OCI-LY1 (cell line): ENCODE data around the gene FHIT.

Experiments
- H2AFZ ChIP-seq: fragments of 200-600 bp; sonication (generic), shearing (Covaris generic); 2 replicates; pipeline ENCODE4 v1.6.0; 2014; ENCODE audit warnings: antibody characterized with exemption, mild to moderate bottlenecking, low read length
- H3F3A ChIP-seq: fragments of 200-600 bp; sonication (generic), shearing (Covaris generic); 2 replicates; pipeline ENCODE4 v1.6.0; 2014; ENCODE audit warnings: mild to moderate bottlenecking, antibody characterized with exemption, low read length, moderate library complexity; ENCODE audit not compliant: insufficient read depth
- H3K27ac ChIP-seq: fragments of 200-600 bp; sonication (generic); 2 replicates; pipeline ENCODE4 v1.5.1; 2014; ENCODE audit warnings: low read length, mixed run types, mild to moderate bottlenecking, low read depth; ENCODE audit not compliant: poor library complexity, severe bottlenecking
- H3K27me3 ChIP-seq: fragments of 200-600 bp; sonication (generic); 2 replicates; pipeline ENCODE4 v1.6.0; 2014; ENCODE audit warnings: antibody characterized with exemption, mild to moderate bottlenecking, low read length, moderate library complexity; ENCODE audit not compliant: insufficient read depth
- H3K36me3 ChIP-seq: fragments of 200-600 bp; sonication (generic); 2 replicates; pipeline ENCODE4 v1.6.1; 2014; ENCODE audit warnings: mild to moderate bottlenecking, antibody characterized with exemption, low read length, moderate library complexity, mixed read lengths; ENCODE audit not compliant: insufficient read depth
- H3K4me1 ChIP-seq: fragments of 200-600 bp; sonication (generic); 2 replicates; pipeline ENCODE4 v1.5.1; 2014; ENCODE audit warnings: mild to moderate bottlenecking, low read length, moderate library complexity; ENCODE audit not compliant: insufficient read depth, severe bottlenecking
- H3K4me2 ChIP-seq: fragments of 200-600 bp; sonication (generic), shearing (Covaris generic); 2 replicates; pipeline ENCODE4 v1.6.1; 2014; ENCODE audit warnings: low read length
- H3K4me3 ChIP-seq: fragments of 200-600 bp; sonication (generic); 2 replicates; pipeline ENCODE4 v1.5.1; 2014; ENCODE audit warnings: low read length, low read depth, mild to moderate bottlenecking, mixed read lengths; ENCODE audit not compliant: poor library complexity, severe bottlenecking
- H3K79me2 ChIP-seq: fragments of 200-600 bp; shearing (Covaris generic); 2 replicates; pipeline ENCODE4 v1.6.1; 2016; ENCODE audit warnings: mixed run types, low read length, mixed read lengths; ENCODE audit not compliant: insufficient read depth
- H3K9ac ChIP-seq: fragments of 200-600 bp; sonication (generic), shearing (Covaris generic); 2 replicates; pipeline ENCODE4 v1.6.1; 2014; ENCODE audit warnings: mild to moderate bottlenecking, low read length, mixed read lengths
- H3K9me2 ChIP-seq: fragments of 200-600 bp; sonication (generic), shearing (Covaris generic); 2 replicates; pipeline ENCODE4 v1.6.1; 2014; ENCODE audit warnings: low read depth, mild to moderate bottlenecking, low read length, mixed read lengths
- H3K9me3 ChIP-seq: fragments of 200-600 bp; shearing (Covaris generic); 2 replicates; pipeline ENCODE4 v1.6.1; 2014; ENCODE audit warnings: low read length, mixed read lengths
- H4K20me1 ChIP-seq: fragments of 200-600 bp; sonication (generic), shearing (Covaris generic); 2 replicates; pipeline ENCODE4 v1.6.0; 2016; ENCODE audit warnings: mild to moderate bottlenecking, low read length; ENCODE audit not compliant: insufficient read depth
- EZH2 ChIP-seq: fragments of 200-600 bp; sonication (generic), shearing (Covaris generic); IDR thresholded peaks from 2 replicates; pipeline ENCODE4 v1.8.0; 2017; ENCODE audit warnings: borderline replicate concordance, mixed run types, mild to moderate bottlenecking, antibody characterized with exemption, low read length, moderate library complexity, mixed read lengths
- TF ChIP-seq, protein P1 (sequence below): fragments of 200-600 bp; sonication (generic), shearing (Covaris generic); IDR thresholded peaks from 2 replicates; pipeline ENCODE4 v1.5.1; 2017; ENCODE audit warnings: mild to moderate bottlenecking, antibody characterized with exemption, low read length, moderate library complexity, mixed read lengths

Gene FHIT

DNA sequence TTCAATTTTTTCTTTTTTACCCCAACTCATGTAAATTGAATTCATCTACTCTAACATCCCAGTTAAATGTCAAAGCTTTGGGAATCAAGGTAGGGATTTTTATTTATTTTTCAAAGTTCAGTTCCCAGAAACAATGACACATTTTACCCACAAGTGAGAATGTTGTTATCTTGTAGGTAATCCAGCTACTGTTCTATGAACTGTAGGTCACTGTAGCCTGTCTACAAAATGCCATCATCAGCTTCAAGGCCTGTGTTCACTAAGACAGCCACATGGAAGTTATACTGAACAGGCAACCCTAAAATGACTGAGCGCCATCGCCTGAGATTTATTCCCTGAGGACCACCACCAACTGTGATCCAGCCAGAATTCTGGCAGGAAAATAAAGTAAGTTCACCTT lies 219.7 kb downstream of the FHIT start:
- H3K4me1 ChIP-seq, result no peaks in the 10 kb centered on the region
- no peaks in the 10 kb centered on the region for H3K79me2 ChIP-seq
- no peak overlapping the region for H3K9ac ChIP-seq
- no peaks in the 10 kb centered on the region; the same call in 1 of the 2 replicates for H3K36me3 ChIP-seq
- H3K9me2 ChIP-seq, result no peaks in the 10 kb centered on the region
- no peaks in the 10 kb centered on the region for H3F3A ChIP-seq
- H2AFZ ChIP-seq, result no peak overlapping the region
- H3K9me3 ChIP-seq, result 0 out of 2 replicates have a peak, but pooled peaks cover 4% of the 10 kb centered on the region
- TF ChIP-seq EZH2, result no peak
- TF ChIP-seq, protein P1, sequence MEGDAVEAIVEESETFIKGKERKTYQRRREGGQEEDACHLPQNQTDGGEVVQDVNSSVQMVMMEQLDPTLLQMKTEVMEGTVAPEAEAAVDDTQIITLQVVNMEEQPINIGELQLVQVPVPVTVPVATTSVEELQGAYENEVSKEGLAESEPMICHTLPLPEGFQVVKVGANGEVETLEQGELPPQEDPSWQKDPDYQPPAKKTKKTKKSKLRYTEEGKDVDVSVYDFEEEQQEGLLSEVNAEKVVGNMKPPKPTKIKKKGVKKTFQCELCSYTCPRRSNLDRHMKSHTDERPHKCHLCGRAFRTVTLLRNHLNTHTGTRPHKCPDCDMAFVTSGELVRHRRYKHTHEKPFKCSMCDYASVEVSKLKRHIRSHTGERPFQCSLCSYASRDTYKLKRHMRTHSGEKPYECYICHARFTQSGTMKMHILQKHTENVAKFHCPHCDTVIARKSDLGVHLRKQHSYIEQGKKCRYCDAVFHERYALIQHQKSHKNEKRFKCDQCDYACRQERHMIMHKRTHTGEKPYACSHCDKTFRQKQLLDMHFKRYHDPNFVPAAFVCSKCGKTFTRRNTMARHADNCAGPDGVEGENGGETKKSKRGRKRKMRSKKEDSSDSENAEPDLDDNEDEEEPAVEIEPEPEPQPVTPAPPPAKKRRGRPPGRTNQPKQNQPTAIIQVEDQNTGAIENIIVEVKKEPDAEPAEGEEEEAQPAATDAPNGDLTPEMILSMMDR, result no peak
- no peak overlapping the region for H3K4me3 ChIP-seq
- H4K20me1 ChIP-seq, result no peaks in the 10 kb centered on the region
- no peak overlapping the region for H3K27ac ChIP-seq
- no peaks in the 10 kb centered on the region for H3K27me3 ChIP-seq
- no peak overlapping the region for H3K4me2 ChIP-seq

DNA sequence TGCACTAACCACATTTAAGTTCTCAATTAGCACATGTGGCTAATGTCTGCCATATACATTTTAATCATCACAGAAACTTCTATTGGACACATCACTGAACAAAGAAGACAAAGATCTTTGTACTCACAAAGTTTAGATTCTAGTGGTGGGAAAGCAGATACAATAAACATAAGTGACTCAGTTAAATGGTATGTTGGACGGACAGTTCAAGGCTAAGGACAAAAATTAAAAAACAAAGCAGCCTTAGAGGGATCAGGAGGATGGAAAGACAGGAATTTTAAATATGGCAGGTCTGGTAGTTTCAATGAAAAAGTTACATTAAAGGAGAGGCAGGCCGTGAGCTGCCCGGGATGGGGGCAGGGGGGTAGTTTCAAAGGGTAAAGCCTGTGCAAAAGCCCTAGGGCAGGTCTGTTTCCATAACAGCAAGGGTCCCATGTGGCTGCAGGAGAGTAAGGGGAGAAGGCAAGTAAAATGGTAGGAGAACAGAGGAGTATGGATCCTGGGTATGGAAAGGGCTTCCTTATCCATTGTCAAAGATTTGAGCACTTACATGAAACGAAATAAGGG lies 220.7 kb downstream of the FHIT start:
- no peak overlapping the region for H3K4me2 ChIP-seq
- no peaks in the 10 kb centered on the region for H3K4me1 ChIP-seq
- H3K9me2 ChIP-seq, result no peaks in the 10 kb centered on the region

DNA sequence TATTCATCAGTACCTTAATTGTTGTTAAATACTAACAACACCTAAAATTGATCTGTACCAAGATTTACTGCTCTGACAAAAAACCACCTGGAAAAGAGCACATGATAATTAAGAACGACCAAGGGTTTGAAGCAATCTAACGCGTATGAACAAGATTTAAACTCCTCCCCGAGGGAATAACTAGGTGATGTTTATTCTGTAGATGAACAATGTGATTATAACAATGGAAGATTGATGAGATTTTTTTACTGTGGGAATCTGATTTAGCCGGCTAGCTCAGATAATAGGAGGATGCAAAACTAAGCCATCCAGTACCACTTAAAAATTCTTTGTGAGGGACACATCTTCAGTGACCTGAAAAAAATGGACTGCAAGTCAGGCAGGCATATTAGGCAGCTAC lies 222.1 kb downstream of the FHIT start:
- TF ChIP-seq, protein P1, result no peak
- no peak for TF ChIP-seq EZH2
- Histone ChIP-seq H3K27me3 (no peaks in the 10 kb centered on the region), H2AFZ (no peak overlapping the region), H3K4me3 (no peak overlapping the region), H3K9ac (no peak overlapping the region), H3K27ac (no peak overlapping the region), H3K9me3 (no peaks in the 10 kb centered on the region), H3K4me2 (no peak overlapping the region), H3K4me1 (no peaks in the 10 kb centered on the region), H3K36me3 (no peaks in the 10 kb centered on the region), H3K79me2 (no peaks in the 10 kb centered on the region), H3K9me2 (no peaks in the 10 kb centered on the region), H3F3A (no peaks in the 10 kb centered on the region), H4K20me1 (no peaks in the 10 kb centered on the region)

More for the DNA sequence above, 220.7 kb downstream of the FHIT start:
- Histone ChIP-seq H3K79me2 (no peaks in the 10 kb centered on the region), H2AFZ (no peak overlapping the region), H3K4me3 (no peak overlapping the region), H3K27me3 (no peaks in the 10 kb centered on the region), H3K27ac (no peak overlapping the region), H3K36me3 (no peaks in the 10 kb centered on the region), H3F3A (no peaks in the 10 kb centered on the region), H4K20me1 (no peaks in the 10 kb centered on the region), H3K9ac (no peak overlapping the region), H3K9me3 (0 out of 2 replicates have a peak, but pooled peaks cover 4% of the 10 kb centered on the region)
- TF ChIP-seq EZH2, result no peak
- TF ChIP-seq, protein P1, result no peak
